Adrenal gland (tissue), 5 donors: ENCODE results near the gene TECPR1.

ENCODE experiments used
- CTCF ChIP-seq, 6 experiments: fragments of 450-650 bp in 4 of 6; fragments of 200-600 bp in 2 of 6; sonication (generic) in 1 of 6; IDR thresholded peaks; 1 replicate in 5 of 6; 2 replicates in 1 of 6; pipeline versions ENCODE4 v1.5.1 to v1.8.0; 2016 to 2021; ENCODE audit warnings: antibody characterized with exemption in 6 of 6, mild to moderate bottlenecking in 2 of 6, moderate library complexity in 1 of 6
- POLR2A ChIP-seq, 2 donors: fragments of 450-650 bp; IDR thresholded peaks; one replicate each; pipeline ENCODE4 v1.6.1; 2017; ENCODE audit warnings: antibody characterized with exemption in 2 of 2, mild to moderate bottlenecking in 2 of 2, moderate library complexity in 1 of 2
- donor health status: DM: no; HTN: no; CAD: no.

GRCh38 chr7:98171449-98171848 is 80.6 kb downstream of the TECPR1 start:
- TF ChIP-seq CTCF (IDR thresholded peaks at IDR 0.05) (no peak), POLR2A (IDR thresholded peaks at IDR 0.05) (no peak)
